Daoy (cell line): Measurements from ENCODE around the gene LSM3. TPM values are rescaled to one million over a fixed set of nuclear protein-coding genes. Genes with fewer than 3 reads are reported as not detected.

ENCODE experiments used
- DNase-seq: peaks from one replicate; pipeline ENCODE4 v3.0.0-alpha.2; 2015; ENCODE audit warnings: low read depth
- total RNA-seq: library from RNA; depleted of rRNA; stranded (reverse); fragments of >200 nt; shearing (Covaris generic); gene quantifications from 2 replicates; pipeline ENCODE4 v1.2.3, GENCODE V29; 2014; rRNA removed

The LSM3 gene
- 22.3 and 22.9 TPM in 2 replicates for total RNA-seq

GRCh38 chr3:14178247-14179113 lies at the start of gene LSM3, which contains the start of gene XPC:
Gene LSM3, plus strand, starts transcription at chr3:14178817. Its CDS starts 44 bp downstream, at chr3:14178861.
Gene XPC, minus strand, starts transcription at chr3:14178601. Its CDS starts 33 bp downstream, at chr3:14178568.
- peak; percentile 93 for DNase-seq

GRCh38 chr3:14129296-14129695 lies 49.3 kb upstream of the LSM3 start:
- no peak for DNase-seq

- no peak for DNase-seq
Measured at GRCh38 chr3:14130230-14130629, 48.4 kb upstream of the LSM3 start.

GRCh38 chr3:14130707-14131106 lies 47.9 kb upstream of the LSM3 start:
- no peak for DNase-seq

- no peak for DNase-seq
Measured at GRCh38 chr3:14131134-14131533, 47.5 kb upstream of the LSM3 start.

- no peak for DNase-seq
Measured at GRCh38 chr3:14132120-14132519, 46.5 kb upstream of the LSM3 start.

- no peak for DNase-seq
Measured at GRCh38 chr3:14132689-14133088, 45.9 kb upstream of the LSM3 start.

- DNase-seq, result no peak
Measured at GRCh38 chr3:14133188-14133800, 45.3 kb upstream of the LSM3 start.

GRCh38 chr3:14133876-14134275 lies 44.7 kb upstream of the LSM3 start:
- no peak for DNase-seq

GRCh38 chr3:14134291-14134690 lies 44.3 kb upstream of the LSM3 start:
- no peak for DNase-seq

- no peak for DNase-seq
Measured at GRCh38 chr3:14135581-14135980, 43.0 kb upstream of the LSM3 start.

- no peak for DNase-seq
Measured at GRCh38 chr3:14137004-14137403, 41.6 kb upstream of the LSM3 start.

- no peak for DNase-seq
Measured at GRCh38 chr3:14137445-14137844, 41.2 kb upstream of the LSM3 start.

- DNase-seq, result no peak
Measured at GRCh38 chr3:14138109-14138877, 40.3 kb upstream of the LSM3 start.

- no peak for DNase-seq
Measured at GRCh38 chr3:14138878-14139655, 39.5 kb upstream of the LSM3 start.

- no peak for DNase-seq
Measured at GRCh38 chr3:14139771-14140170, 38.8 kb upstream of the LSM3 start.

- DNase-seq, result no peak
Measured at GRCh38 chr3:14140668-14141067, 37.9 kb upstream of the LSM3 start.

GRCh38 chr3:14141144-14141543 lies 37.5 kb upstream of the LSM3 start:
- DNase-seq, result no peak

GRCh38 chr3:14141602-14142341 lies 36.8 kb upstream of the LSM3 start:
- no peak for DNase-seq

GRCh38 chr3:14142567-14143270 lies 35.9 kb upstream of the LSM3 start:
- no peak for DNase-seq
